ENCODE measurements around the gene OSBPL6. TPM values are rescaled to one million over a fixed set of nuclear protein-coding genes. Genes with fewer than 3 reads are reported as not detected.

The OSBPL6 gene
- total RNA-seq, 1 donor from 2014 or later: 6.4 TPM

DNA sequence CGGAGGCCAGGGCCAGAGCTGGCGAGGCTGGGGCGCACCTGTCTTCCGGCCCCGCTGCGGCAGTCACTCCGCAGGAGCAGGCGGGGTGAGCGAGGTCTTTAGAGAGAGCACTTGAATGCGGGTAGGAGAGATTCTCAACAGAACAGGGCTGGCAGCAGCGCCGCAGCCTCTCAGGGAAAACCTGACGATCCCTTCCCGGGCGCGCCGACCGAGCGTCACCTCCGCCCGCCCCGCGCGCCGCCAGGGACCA, 256.1 kb downstream of the OSBPL6 start:
- peak overlapping the region; percentile 91 for H3K4me3 ChIP-seq
- peaks cover 44% of the 10 kb centered on the region for H3K4me1 ChIP-seq
- H3K36me3 ChIP-seq: peaks cover 20% of the 10 kb centered on the region
- intact Hi-C loops (cut with micrococcal nuclease): no loop called here
- H3K9me3 ChIP-seq (replicated peaks): no peaks in the 10 kb centered on the region
- H3K27me3 ChIP-seq (ENCODE audit: low read depth): no peaks in the 10 kb centered on the region
- peak overlapping the region; percentile 99 for H3K27ac ChIP-seq (replicated peaks)
- DNase-seq: no peak
- TF ChIP-seq, protein P1, sequence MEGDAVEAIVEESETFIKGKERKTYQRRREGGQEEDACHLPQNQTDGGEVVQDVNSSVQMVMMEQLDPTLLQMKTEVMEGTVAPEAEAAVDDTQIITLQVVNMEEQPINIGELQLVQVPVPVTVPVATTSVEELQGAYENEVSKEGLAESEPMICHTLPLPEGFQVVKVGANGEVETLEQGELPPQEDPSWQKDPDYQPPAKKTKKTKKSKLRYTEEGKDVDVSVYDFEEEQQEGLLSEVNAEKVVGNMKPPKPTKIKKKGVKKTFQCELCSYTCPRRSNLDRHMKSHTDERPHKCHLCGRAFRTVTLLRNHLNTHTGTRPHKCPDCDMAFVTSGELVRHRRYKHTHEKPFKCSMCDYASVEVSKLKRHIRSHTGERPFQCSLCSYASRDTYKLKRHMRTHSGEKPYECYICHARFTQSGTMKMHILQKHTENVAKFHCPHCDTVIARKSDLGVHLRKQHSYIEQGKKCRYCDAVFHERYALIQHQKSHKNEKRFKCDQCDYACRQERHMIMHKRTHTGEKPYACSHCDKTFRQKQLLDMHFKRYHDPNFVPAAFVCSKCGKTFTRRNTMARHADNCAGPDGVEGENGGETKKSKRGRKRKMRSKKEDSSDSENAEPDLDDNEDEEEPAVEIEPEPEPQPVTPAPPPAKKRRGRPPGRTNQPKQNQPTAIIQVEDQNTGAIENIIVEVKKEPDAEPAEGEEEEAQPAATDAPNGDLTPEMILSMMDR (IDR thresholded peaks at IDR 0.05; ENCODE audit: borderline replicate concordance): no peak

DNA sequence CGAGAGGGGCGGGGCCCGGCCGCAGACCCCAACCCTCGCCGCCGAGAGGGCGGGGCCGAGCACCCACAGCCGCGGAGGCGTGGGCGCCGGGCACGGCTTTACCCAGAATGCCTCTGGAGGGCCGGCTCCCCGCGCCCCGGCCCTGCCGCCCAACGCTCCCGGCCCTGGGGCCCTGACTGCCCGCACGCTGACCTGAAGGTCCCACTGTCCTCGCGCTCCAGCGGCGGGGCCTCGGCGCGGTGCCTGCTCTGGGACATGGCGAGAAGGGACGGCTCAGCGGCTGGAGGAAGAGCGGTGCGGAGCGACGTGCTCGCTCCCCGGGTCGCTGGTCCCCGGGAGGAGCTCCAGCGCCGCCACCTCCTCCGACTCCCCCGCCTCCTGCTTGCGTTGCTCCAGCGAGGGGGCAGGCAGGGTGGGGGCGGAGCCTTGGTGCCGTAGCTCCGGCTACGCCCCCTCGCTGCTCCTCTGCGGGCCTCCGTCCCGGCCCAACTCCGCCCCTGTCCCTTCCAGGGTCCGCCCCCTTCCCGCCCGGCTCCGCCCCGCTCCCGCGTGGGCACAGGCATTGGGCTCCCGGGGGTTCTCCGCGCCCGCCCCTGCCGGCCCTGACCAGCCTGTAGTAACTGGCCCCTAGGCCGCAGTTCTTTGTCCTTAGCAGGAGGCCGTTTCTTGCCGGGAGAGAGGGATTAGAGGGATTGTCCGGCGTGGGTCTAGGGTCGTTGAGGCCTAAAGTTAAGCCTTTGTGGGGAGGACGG, 256.6 kb downstream of the OSBPL6 start, which contains the start of the genes PJVK and PRKRA:
TSS of gene PJVK (plus strand) at position 605 of the 752 bp plus-strand sequence. CDS start 2,032 bp downstream, outside the sequence.
TSS of gene PRKRA (minus strand) at position 402 of the 752 bp plus-strand sequence. CDS start at position 257, 145 bp downstream.
- no peaks in the 10 kb centered on the region for H3K27me3 ChIP-seq (ENCODE audit: low read depth)
- no peaks in the 10 kb centered on the region for H3K9me3 ChIP-seq (replicated peaks)
- intact Hi-C loops (cut with micrococcal nuclease): no loop called here
- TF ChIP-seq, protein P1 (IDR thresholded peaks at IDR 0.05; ENCODE audit: borderline replicate concordance): peak; percentile 26
- peak within 1 kb of the TSS; percentile 99 for H3K27ac ChIP-seq (replicated peaks)
- peak within 1 kb of the TSS; percentile 91 for H3K4me3 ChIP-seq
- peaks cover 15% of the 10 kb centered on the region for H3K36me3 ChIP-seq
- peaks cover 44% of the 10 kb centered on the region for H3K4me1 ChIP-seq
- peak; percentile 97 for DNase-seq

DNA sequence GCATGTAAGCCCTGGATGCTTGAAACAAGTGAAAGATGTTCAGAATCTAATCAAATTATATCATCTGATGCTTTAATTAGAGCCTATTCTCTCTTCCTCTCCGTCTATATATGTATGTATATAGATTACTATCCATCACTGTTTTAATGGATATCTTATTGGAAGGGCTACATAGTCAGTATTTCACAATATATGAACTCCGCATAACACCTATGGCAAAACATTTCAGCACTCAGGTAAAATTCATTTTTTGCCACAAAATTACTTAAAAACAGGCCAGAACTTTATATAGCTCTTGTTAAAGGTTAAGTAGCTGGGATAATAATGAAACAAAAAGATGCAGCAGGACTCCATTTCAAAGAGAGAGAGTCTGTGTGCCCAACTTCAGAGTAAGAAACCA, 258.0 kb downstream of the OSBPL6 start:
- H3K9me3 ChIP-seq (replicated peaks): no peaks in the 10 kb centered on the region
- no peaks in the 10 kb centered on the region for H3K27me3 ChIP-seq (ENCODE audit: low read depth)
- H3K4me1 ChIP-seq: peaks cover 44% of the 10 kb centered on the region
- H3K27ac ChIP-seq (replicated peaks): no peak overlapping the region
- peak overlapping the region; percentile 91 for H3K4me3 ChIP-seq
- intact Hi-C loops (cut with micrococcal nuclease): no loop called here
- TF ChIP-seq, protein P1 (IDR thresholded peaks at IDR 0.05; ENCODE audit: borderline replicate concordance): no peak
- no peak for DNase-seq
- peaks cover 9% of the 10 kb centered on the region for H3K36me3 ChIP-seq

Other genes starting within 250 kb of the OSBPL6 start
- gene PDE11A, start 121.7 kb upstream of the OSBPL6 start, total RNA-seq: 2.5 TPM
- 5.1 TPM for gene RBM45, start 82.1 kb upstream of the OSBPL6 start, total RNA-seq